ENCODE results near the gene LRRC1.

LRRC1 gene

GRCh38 chr6:53967415-53967814, 172.6 kb downstream of the LRRC1 start:
- H3K4me3 ChIP-seq (ENCODE audit: low read depth, low read length): no peak overlapping the region
- TF ChIP-seq, protein P1, sequence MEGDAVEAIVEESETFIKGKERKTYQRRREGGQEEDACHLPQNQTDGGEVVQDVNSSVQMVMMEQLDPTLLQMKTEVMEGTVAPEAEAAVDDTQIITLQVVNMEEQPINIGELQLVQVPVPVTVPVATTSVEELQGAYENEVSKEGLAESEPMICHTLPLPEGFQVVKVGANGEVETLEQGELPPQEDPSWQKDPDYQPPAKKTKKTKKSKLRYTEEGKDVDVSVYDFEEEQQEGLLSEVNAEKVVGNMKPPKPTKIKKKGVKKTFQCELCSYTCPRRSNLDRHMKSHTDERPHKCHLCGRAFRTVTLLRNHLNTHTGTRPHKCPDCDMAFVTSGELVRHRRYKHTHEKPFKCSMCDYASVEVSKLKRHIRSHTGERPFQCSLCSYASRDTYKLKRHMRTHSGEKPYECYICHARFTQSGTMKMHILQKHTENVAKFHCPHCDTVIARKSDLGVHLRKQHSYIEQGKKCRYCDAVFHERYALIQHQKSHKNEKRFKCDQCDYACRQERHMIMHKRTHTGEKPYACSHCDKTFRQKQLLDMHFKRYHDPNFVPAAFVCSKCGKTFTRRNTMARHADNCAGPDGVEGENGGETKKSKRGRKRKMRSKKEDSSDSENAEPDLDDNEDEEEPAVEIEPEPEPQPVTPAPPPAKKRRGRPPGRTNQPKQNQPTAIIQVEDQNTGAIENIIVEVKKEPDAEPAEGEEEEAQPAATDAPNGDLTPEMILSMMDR (IDR thresholded peaks at IDR 0.05; ENCODE audit: low read depth, low read length): no peak

Data from WI38 (cell line).